Glutamatergic neuron (in vitro differentiated cells): ENCODE measurements around the gene EDA2R. TPM values are rescaled to one million over a fixed set of nuclear protein-coding genes. Genes with fewer than 3 reads are reported as not detected.

Experiments
- DNase-seq: peaks from one replicate; pipeline ENCODE4 v3.0.0; 2022
- H3K27ac Mint-ChIP-seq: one replicate; pipeline ENCODE4 v1.8.0; 2020; ENCODE audit warnings: mild to moderate bottlenecking, mixed read lengths, inconsistent platforms; ENCODE audit not compliant: unreplicated experiment
- H3K27me3 Mint-ChIP-seq: one replicate; pipeline ENCODE4 v1.8.0; 2020; ENCODE audit warnings: mild to moderate bottlenecking, moderate library complexity, mixed read lengths, inconsistent platforms; ENCODE audit not compliant: unreplicated experiment
- H3K36me3 Mint-ChIP-seq: one replicate; pipeline ENCODE4 v1.8.0; 2020; ENCODE audit warnings: mild to moderate bottlenecking, mixed read lengths, inconsistent platforms; ENCODE audit not compliant: unreplicated experiment
- H3K4me1 Mint-ChIP-seq: one replicate; pipeline ENCODE4 v1.8.0; 2020; ENCODE audit warnings: mild to moderate bottlenecking, low read depth, mixed read lengths, inconsistent platforms; ENCODE audit not compliant: unreplicated experiment
- H3K4me3 Mint-ChIP-seq: one replicate; pipeline ENCODE4 v1.8.0; 2020; ENCODE audit warnings: mild to moderate bottlenecking, mixed read lengths, inconsistent platforms; ENCODE audit not compliant: unreplicated experiment
- H3K9me3 Mint-ChIP-seq: one replicate; pipeline ENCODE4 v1.8.0; 2020; ENCODE audit warnings: mild to moderate bottlenecking, moderate library complexity, mixed read lengths, inconsistent platforms; ENCODE audit not compliant: unreplicated experiment
- CTCF ChIP-seq: fragments of 200-600 bp; sonication (generic); IDR thresholded peaks from one replicate; pipeline ENCODE4 v1.5.0; 2021; ENCODE audit not compliant: partially characterized antibody, unreplicated experiment
- total RNA-seq: library from RNA; stranded (reverse); fragmentation: NEBNext Ultra II Directional; extraction: Animal tissue kit (Norgen Biotek cat#: 25700); gene quantifications from one replicate; pipeline ENCODE4 v1.2.1, GENCODE V29; 2021; ENCODE audit not compliant: unreplicated experiment

EDA2R gene
- total RNA-seq, 1 donor from 2014 or later = 6.3 TPM

GRCh38 chrX:66632473-66632872 lies 6.4 kb downstream of the EDA2R start:
- no peaks in the 10 kb centered on the region for H3K27me3 Mint-ChIP-seq
- no peak for TF ChIP-seq CTCF
- no peak for DNase-seq
- H3K9me3 Mint-ChIP-seq = no peaks in the 10 kb centered on the region
- H3K4me1 Mint-ChIP-seq = no peaks in the 10 kb centered on the region
- H3K27ac Mint-ChIP-seq = no peak overlapping the region
- no peaks in the 10 kb centered on the region for H3K36me3 Mint-ChIP-seq
- H3K4me3 Mint-ChIP-seq = no peak overlapping the region

GRCh38 chrX:66625525-66625924 lies 13.4 kb downstream of the EDA2R start:
- Mint-ChIP-seq H3K36me3 (no peaks in the 10 kb centered on the region), H3K27me3 (no peaks in the 10 kb centered on the region), H3K9me3 (no peaks in the 10 kb centered on the region), H3K27ac (no peak overlapping the region), H3K4me3 (no peak overlapping the region), H3K4me1 (no peaks in the 10 kb centered on the region)
- no peak for DNase-seq
- TF ChIP-seq CTCF = no peak

- Mint-ChIP-seq H3K9me3 (no peaks in the 10 kb centered on the region), H3K27ac (no peak overlapping the region), H3K4me1 (no peaks in the 10 kb centered on the region), H3K36me3 (no peaks in the 10 kb centered on the region), H3K4me3 (no peak overlapping the region), H3K27me3 (no peaks in the 10 kb centered on the region)
- no peak for TF ChIP-seq CTCF
- no peak for DNase-seq
Measured at GRCh38 chrX:66622209-66622608, 16.7 kb downstream of the EDA2R start.

- peaks cover 4% of the 10 kb centered on the region for H3K36me3 Mint-ChIP-seq
- no peaks in the 10 kb centered on the region for H3K4me1 Mint-ChIP-seq
- no peaks in the 10 kb centered on the region for H3K9me3 Mint-ChIP-seq
- H3K4me3 Mint-ChIP-seq = no peak overlapping the region
- DNase-seq = no peak
- H3K27me3 Mint-ChIP-seq = no peaks in the 10 kb centered on the region
- no peak overlapping the region for H3K27ac Mint-ChIP-seq
- TF ChIP-seq CTCF = no peak
Measured at GRCh38 chrX:66616944-66617343, 21.9 kb downstream of the EDA2R start.

- no peak for TF ChIP-seq CTCF
- Mint-ChIP-seq H3K4me3 (no peak overlapping the region), H3K27ac (no peak overlapping the region), H3K36me3 (no peaks in the 10 kb centered on the region), H3K27me3 (peaks cover under 1% of the 10 kb centered on the region), H3K9me3 (peaks cover under 1% of the 10 kb centered on the region), H3K4me1 (no peaks in the 10 kb centered on the region)
- no peak for DNase-seq
Measured at GRCh38 chrX:66602381-66602938, 36.4 kb downstream of the EDA2R start.
